ENCODE data around the gene CCDC121.

- TF ChIP-seq, protein P1, sequence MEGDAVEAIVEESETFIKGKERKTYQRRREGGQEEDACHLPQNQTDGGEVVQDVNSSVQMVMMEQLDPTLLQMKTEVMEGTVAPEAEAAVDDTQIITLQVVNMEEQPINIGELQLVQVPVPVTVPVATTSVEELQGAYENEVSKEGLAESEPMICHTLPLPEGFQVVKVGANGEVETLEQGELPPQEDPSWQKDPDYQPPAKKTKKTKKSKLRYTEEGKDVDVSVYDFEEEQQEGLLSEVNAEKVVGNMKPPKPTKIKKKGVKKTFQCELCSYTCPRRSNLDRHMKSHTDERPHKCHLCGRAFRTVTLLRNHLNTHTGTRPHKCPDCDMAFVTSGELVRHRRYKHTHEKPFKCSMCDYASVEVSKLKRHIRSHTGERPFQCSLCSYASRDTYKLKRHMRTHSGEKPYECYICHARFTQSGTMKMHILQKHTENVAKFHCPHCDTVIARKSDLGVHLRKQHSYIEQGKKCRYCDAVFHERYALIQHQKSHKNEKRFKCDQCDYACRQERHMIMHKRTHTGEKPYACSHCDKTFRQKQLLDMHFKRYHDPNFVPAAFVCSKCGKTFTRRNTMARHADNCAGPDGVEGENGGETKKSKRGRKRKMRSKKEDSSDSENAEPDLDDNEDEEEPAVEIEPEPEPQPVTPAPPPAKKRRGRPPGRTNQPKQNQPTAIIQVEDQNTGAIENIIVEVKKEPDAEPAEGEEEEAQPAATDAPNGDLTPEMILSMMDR (IDR thresholded peaks at IDR 0.05): no peak
- TF ChIP-seq ZFX (IDR thresholded peaks at IDR 0.05; ENCODE audit: borderline replicate concordance): no peak
Observed at GRCh38 chr2:27664154-27664574, 35.4 kb upstream of the CCDC121 start.
